HepG2 (cell line): ENCODE data around the gene CD200. TPM values are rescaled to one million over a fixed set of nuclear protein-coding genes. Genes with fewer than 3 reads are reported as not detected.

ENCODE experiments used
- ATAC-seq: fragments of 200-7000 bp; cut with Tn5 transposase; 3 replicates; pipeline ENCODE4 v1.9.1; 2020; ENCODE audit warnings: mild to moderate bottlenecking, moderate library complexity
- BruUV-seq: library from RNA; stranded (reverse); fragments of 400-500 nt; replicated peaks from 2 replicates; lab custom pipeline; 2021; lab: Mats Ljungman, UMichigan
- CTCF ChIA-PET: fragments of 300-600 bp; formaldehyde crosslinking; extraction: SDS; loops from one replicate; lab custom pipeline; 2021; ENCODE audit warnings: low total read pairs, inconsistent platforms, low intra/inter-chr PET ratio; lab: Yijun Ruan, JAX
- POLR2A ChIA-PET: fragments of 350-600 bp; sonication (Branson Sonifier 250); formaldehyde crosslinking; loops from one replicate; lab custom pipeline; 2020; ENCODE audit warnings: antibody characterized with exemption, inconsistent platforms; lab: Yijun Ruan, JAX
- DNase-seq: peaks from one replicate; pipeline ENCODE4 v3.0.0-alpha.2; 2015; ENCODE audit warnings: low spot score
- FAIRE-seq: peaks from 3 replicates; lab custom pipeline; 2011; peaks lifted over from hg19 to GRCh38; lab: Jason Lieb, UNC
- H2AFZ ChIP-seq: one replicate; pipeline ENCODE4 v1.6.1; 2011; ENCODE audit warnings: low read length, inconsistent platforms
- H3K27ac ChIP-seq: fragments of 300-600 bp; 3 replicates; pipeline ENCODE4 v1.8.0; 2011; ENCODE audit warnings: mixed run types, mild to moderate bottlenecking, mixed read lengths, low read length, inconsistent platforms; ENCODE audit not compliant: insufficient read depth; ENCODE audit errors: extremely low read length
- H3K27me3 ChIP-seq, 2 experiments: fragments of 200-600 bp in 1 of 2; 2 replicates in 1 of 2; 3 replicates in 1 of 2; pipeline versions ENCODE4 v1.6.0 to v1.8.0; 2011; ENCODE audit warnings: low read length in 2 of 2, mild to moderate bottlenecking in 2 of 2, moderate library complexity in 2 of 2, inconsistent platforms in 1 of 2; ENCODE audit not compliant: insufficient read depth in 2 of 2, control insufficient read depth in 1 of 2
- H3K36me3 ChIP-seq, 2 experiments: fragments of 200-600 bp in 1 of 2; replicated peaks in 1 of 2; 2 replicates in 1 of 2; 3 replicates in 1 of 2; pipeline versions ENCODE4 v1.5.1 to v1.8.0; 2011; ENCODE audit warnings: low read length in 2 of 2, inconsistent platforms in 1 of 2; ENCODE audit not compliant: insufficient read depth in 2 of 2, control insufficient read depth in 1 of 2
- H3K4me1 ChIP-seq: 2 replicates; pipeline ENCODE4 v1.5.1; 2012; ENCODE audit warnings: low read length, inconsistent platforms; ENCODE audit not compliant: insufficient read depth
- H3K4me2 ChIP-seq: 2 replicates; pipeline ENCODE4 v1.6.0; 2011; ENCODE audit warnings: low read depth, low read length, inconsistent platforms
- H3K4me3 ChIP-seq, 3 experiments: fragments of 200-600 bp in 1 of 3; sonication (generic), shearing (Covaris generic) in 1 of 3; replicated peaks in 1 of 3; 2 replicates each; pipeline ENCODE4 v1.5.1; 2011 to 2016; ENCODE audit warnings: low read length in 3 of 3, inconsistent platforms in 2 of 3, low read depth in 2 of 3, mild to moderate bottlenecking in 2 of 3, control low read depth in 1 of 3, mixed read lengths in 1 of 3; ENCODE audit not compliant: insufficient read depth in 1 of 3
- H3K79me2 ChIP-seq: one replicate; pipeline ENCODE4 v1.6.1; 2011; ENCODE audit warnings: low read length, inconsistent platforms; ENCODE audit not compliant: insufficient read depth
- H3K9ac ChIP-seq: 2 replicates; pipeline ENCODE4 v1.6.0; 2011; ENCODE audit warnings: mild to moderate bottlenecking, low read depth, low read length, inconsistent platforms; ENCODE audit not compliant: insufficient read depth
- H3K9me3 ChIP-seq: 2 replicates; pipeline ENCODE4 v1.5.1; 2012; ENCODE audit warnings: mild to moderate bottlenecking, low read length
- H4K20me1 ChIP-seq: 2 replicates; pipeline ENCODE4 v1.6.0; 2011; ENCODE audit warnings: inconsistent platforms, mild to moderate bottlenecking, low read length, moderate library complexity; ENCODE audit not compliant: insufficient read depth
- ATF6 ChIP-seq: sonication (generic); formaldehyde crosslinking; conservative IDR thresholded peaks from 2 replicates; pipeline ENCODE4 v1.4.0; 2020; ENCODE audit warnings: missing genetic modification reagents
- KAT7 ChIP-seq: IDR thresholded peaks from 2 replicates; pipeline ENCODE4 v1.6.1; 2018; ENCODE audit warnings: borderline replicate concordance, missing compliant biosample characterization
- NR2C2 ChIP-seq: sonication (generic); formaldehyde crosslinking; IDR thresholded peaks from 2 replicates; pipeline ENCODE4 v1.4.0; 2020; ENCODE audit warnings: missing genetic modification reagents, mild to moderate bottlenecking, moderate library complexity, borderline replicate concordance
- PITX1 ChIP-seq: sonication (generic); formaldehyde crosslinking; IDR thresholded peaks from 2 replicates; pipeline ENCODE4 v1.5.1; 2020; ENCODE audit warnings: mild to moderate bottlenecking, missing genetic modification reagents
- RFXANK ChIP-seq: IDR thresholded peaks from 2 replicates; pipeline ENCODE4 v1.6.1; 2016
- ZFP36L2 ChIP-seq: sonication (generic); formaldehyde crosslinking; IDR thresholded peaks from 2 replicates; pipeline ENCODE4 v1.4.0; 2020; ENCODE audit warnings: missing genetic modification reagents
- ZNF766 ChIP-seq: sonication (generic); formaldehyde crosslinking; IDR thresholded peaks from 2 replicates; pipeline ENCODE4 v1.5.0; 2020; ENCODE audit warnings: missing genetic modification reagents, borderline replicate concordance
- WGBS: methylation state at CpG from one replicate; pipeline ENCODE4 v1.1.6; 2017; ENCODE audit warnings: low lambda C conversion rate; 5-methylcytosine and 5-hydroxymethylcytosine counted together
- in situ Hi-C: cut with HindIII; loops from 2 replicates; pipeline ENCODE4 v1.10.0; 2017; ENCODE audit warnings: low pct_unique_long_range_greater_than_20kb; ENCODE audit not compliant: extremely low pct_ligation_motif_present
- intact Hi-C: fragments of 100-400 bp; cut with micrococcal nuclease; formaldehyde crosslinking; loops from one replicate; pipeline ENCODE4 v1.10.0; 2022; ENCODE audit not compliant: unreplicated experiment
- polyA plus RNA-seq, 8 experiments: library from polyadenylated mRNA; depleted of rRNA in 3 of 8; stranded (reverse) in 7 of 8; unstranded in 1 of 8; fragments of >200 nt; fragmentation: Illumina TruSeq in 4 of 8; extraction: Trizol in 4 of 8; gene quantifications; 2 replicates each; pipeline versions ENCODE4 v1.2.1 to v1.2.3, GENCODE V29; 2011 to 2016; ENCODE audit warnings: low read depth in 4 of 8, missing spikeins in 1 of 8, mixed read lengths in 1 of 8; ENCODE audit not compliant: insufficient read depth in 1 of 8
- total RNA-seq, 5 experiments: library from RNA; depleted of rRNA; stranded (reverse); fragments of >200 nt; fragmentation: Illumina TruSeq; extraction: Trizol; gene quantifications; 2 replicates each; pipeline ENCODE4 v1.2.3, GENCODE V29; 2016; ENCODE audit warnings: low read depth in 1 of 5
- TF ChIP-seq, protein P1 (sequence below): sonication (generic); formaldehyde crosslinking; IDR thresholded peaks from 2 replicates; pipeline ENCODE4 v1.8.1; 2023; ENCODE audit warnings: mild to moderate bottlenecking, missing genetic modification reagents
- TF ChIP-seq, protein P2 (sequence below), 2 experiments: IDR thresholded peaks; 2 replicates each; pipeline ENCODE4 v1.6.1; 2011 to 2012; ENCODE audit warnings: low read length in 2 of 2, borderline replicate concordance in 1 of 2, low read depth in 1 of 2, mild to moderate bottlenecking in 1 of 2, moderate library complexity in 1 of 2

The CD200 gene
- total and polyA plus RNA-seq, 2 of the 13 experiments (the other 11 are each of a cell fraction or from before 2014, with no cell fraction given) = not detected

DNA sequence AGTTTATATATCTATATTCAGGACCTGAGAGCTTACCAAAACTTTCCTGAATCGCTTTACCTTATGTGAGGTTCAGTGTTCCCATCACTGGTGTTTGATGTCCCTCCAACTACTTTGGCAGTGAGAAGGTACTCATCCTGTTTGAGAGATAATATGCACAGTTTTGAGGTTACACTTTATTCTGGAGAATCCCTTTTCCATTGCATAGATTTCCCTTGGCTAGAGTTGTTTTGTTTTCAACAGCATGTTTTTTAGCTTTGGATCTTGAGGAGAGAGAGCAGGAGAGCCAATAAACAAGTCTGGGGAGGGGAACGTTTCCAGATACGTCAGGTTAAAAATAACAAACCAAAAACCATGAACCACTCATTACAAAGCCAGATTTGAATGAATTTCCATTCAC is 33.6 kb downstream of the CD200 start:
- BruUV-seq = no TSS peak
- FAIRE-seq = no peak

GRCh38 chr3:112371569-112371968 is 38.6 kb downstream of the CD200 start:
- WGBS = 2% methylated on average over 3 of the region's 3 CpGs
- BruUV-seq = no TSS peak
- FAIRE-seq = no peak
- Histone ChIP-seq H3K4me1 (no peaks in the 10 kb centered on the region), H3K36me3 (no peaks in the 10 kb centered on the region), H3K27me3 (no peaks in the 10 kb centered on the region), H3K27ac (no peak overlapping the region), H3K9ac (no peak overlapping the region), H4K20me1 (no peaks in the 10 kb centered on the region), H3K79me2 (no peaks in the 10 kb centered on the region), H3K4me2 (no peak overlapping the region), H2AFZ (no peak overlapping the region), H3K9me3 (no peaks in the 10 kb centered on the region), H3K4me3 (no peak overlapping the region)
- no peak for DNase-seq
- no peak for ATAC-seq
- ChIA-PET CTCF (no interaction called here), POLR2A (no interaction called here)
- in situ Hi-C loops = no loop called here
- intact Hi-C loops = no loop called here
- TF ChIP-seq ZFP36L2 (no peak), PITX1 (CRISPR knock-in tag) (no peak), RFXANK (CRISPR knock-in tag) (no peak), NR2C2 (CRISPR knock-in tag) (no peak), KAT7 (CRISPR knock-in tag) (no peak), ATF6 (CRISPR knock-in tag) (no peak)
- TF ChIP-seq, protein P1, sequence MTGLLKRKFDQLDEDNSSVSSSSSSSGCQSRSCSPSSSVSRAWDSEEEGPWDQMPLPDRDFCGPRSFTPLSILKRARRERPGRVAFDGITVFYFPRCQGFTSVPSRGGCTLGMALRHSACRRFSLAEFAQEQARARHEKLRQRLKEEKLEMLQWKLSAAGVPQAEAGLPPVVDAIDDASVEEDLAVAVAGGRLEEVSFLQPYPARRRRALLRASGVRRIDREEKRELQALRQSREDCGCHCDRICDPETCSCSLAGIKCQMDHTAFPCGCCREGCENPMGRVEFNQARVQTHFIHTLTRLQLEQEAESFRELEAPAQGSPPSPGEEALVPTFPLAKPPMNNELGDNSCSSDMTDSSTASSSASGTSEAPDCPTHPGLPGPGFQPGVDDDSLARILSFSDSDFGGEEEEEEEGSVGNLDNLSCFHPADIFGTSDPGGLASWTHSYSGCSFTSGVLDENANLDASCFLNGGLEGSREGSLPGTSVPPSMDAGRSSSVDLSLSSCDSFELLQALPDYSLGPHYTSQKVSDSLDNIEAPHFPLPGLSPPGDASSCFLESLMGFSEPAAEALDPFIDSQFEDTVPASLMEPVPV (CRISPR knock-in tag) = no peak

More for the DNA sequence above, 33.6 kb downstream of the CD200 start:
- DNase-seq (no peak), ATAC-seq (no peak)
- ChIA-PET CTCF (no interaction called here), POLR2A (no interaction called here)
- in situ Hi-C loops (no loop called here), intact Hi-C loops (no loop called here)
- no peaks in the 10 kb centered on the region for H4K20me1 ChIP-seq
- H3K27ac ChIP-seq = no peak overlapping the region
- no peaks in the 10 kb centered on the region for H3K9me3 ChIP-seq
- no peak for TF ChIP-seq ZNF766 (CRISPR knock-in tag)
- TF ChIP-seq, protein P2, sequence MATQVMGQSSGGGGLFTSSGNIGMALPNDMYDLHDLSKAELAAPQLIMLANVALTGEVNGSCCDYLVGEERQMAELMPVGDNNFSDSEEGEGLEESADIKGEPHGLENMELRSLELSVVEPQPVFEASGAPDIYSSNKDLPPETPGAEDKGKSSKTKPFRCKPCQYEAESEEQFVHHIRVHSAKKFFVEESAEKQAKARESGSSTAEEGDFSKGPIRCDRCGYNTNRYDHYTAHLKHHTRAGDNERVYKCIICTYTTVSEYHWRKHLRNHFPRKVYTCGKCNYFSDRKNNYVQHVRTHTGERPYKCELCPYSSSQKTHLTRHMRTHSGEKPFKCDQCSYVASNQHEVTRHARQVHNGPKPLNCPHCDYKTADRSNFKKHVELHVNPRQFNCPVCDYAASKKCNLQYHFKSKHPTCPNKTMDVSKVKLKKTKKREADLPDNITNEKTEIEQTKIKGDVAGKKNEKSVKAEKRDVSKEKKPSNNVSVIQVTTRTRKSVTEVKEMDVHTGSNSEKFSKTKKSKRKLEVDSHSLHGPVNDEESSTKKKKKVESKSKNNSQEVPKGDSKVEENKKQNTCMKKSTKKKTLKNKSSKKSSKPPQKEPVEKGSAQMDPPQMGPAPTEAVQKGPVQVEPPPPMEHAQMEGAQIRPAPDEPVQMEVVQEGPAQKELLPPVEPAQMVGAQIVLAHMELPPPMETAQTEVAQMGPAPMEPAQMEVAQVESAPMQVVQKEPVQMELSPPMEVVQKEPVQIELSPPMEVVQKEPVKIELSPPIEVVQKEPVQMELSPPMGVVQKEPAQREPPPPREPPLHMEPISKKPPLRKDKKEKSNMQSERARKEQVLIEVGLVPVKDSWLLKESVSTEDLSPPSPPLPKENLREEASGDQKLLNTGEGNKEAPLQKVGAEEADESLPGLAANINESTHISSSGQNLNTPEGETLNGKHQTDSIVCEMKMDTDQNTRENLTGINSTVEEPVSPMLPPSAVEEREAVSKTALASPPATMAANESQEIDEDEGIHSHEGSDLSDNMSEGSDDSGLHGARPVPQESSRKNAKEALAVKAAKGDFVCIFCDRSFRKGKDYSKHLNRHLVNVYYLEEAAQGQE (IDR thresholded peaks at IDR 0.05; ENCODE audit: borderline replicate concordance in 1 of 2, low read depth in 1 of 2, low read length in 2 of 2) = no peak
- no peaks in the 10 kb centered on the region for H3K36me3 ChIP-seq
- H3K4me2 ChIP-seq = no peak overlapping the region
- no peak overlapping the region for H3K9ac ChIP-seq
- no peak overlapping the region for H3K4me3 ChIP-seq
- no peak overlapping the region for H2AFZ ChIP-seq
- no peaks in the 10 kb centered on the region for H3K4me1 ChIP-seq
- no peaks in the 10 kb centered on the region for H3K79me2 ChIP-seq
- no peaks in the 10 kb centered on the region for H3K27me3 ChIP-seq
- 6% methylated on average over 3 of the region's 3 CpGs for WGBS
